ENCODE measurements around the gene PCGF1. TPM values are rescaled to one million over a fixed set of nuclear protein-coding genes. Genes with fewer than 3 reads are reported as not detected.
"Not testable (repeated sequence)": the region's sequence is repeated elsewhere in the genome, so short reads cannot be mapped to it uniquely, and the experiment has no call there.

PCGF1 gene
- total RNA-seq, 1 experiment from 2014 or later: 30.5 TPM

DNA sequence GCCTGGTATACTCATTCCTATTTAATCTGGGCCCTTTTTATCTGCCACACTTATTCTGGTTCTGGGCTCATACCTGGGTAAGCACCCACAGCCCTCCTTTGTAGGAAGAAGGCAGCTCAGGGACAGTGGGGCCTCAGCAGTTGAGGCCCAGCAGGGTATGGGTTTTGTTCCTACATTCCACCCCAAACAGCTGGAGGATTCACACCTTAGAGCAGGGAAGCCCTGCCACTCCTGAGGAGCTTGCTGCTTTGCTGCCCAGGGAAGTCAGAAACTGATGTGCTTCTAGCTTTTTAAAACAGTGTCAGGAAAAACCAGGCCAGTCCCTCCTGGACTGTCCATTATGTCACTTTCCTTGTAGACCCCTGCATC is 6.9 kb downstream of the PCGF1 start:
- no peaks in the 10 kb centered on the region for H3K4me1 ChIP-seq
- DNase-seq: no peak
- no peaks in the 10 kb centered on the region for H3K36me3 ChIP-seq
- no peak overlapping the region for H3K4me3 ChIP-seq
- no peaks in the 10 kb centered on the region for H3K9me3 ChIP-seq (replicated peaks)
- H3K27me3 ChIP-seq: no peaks in the 10 kb centered on the region
- no peak overlapping the region for H3K27ac ChIP-seq

DNA sequence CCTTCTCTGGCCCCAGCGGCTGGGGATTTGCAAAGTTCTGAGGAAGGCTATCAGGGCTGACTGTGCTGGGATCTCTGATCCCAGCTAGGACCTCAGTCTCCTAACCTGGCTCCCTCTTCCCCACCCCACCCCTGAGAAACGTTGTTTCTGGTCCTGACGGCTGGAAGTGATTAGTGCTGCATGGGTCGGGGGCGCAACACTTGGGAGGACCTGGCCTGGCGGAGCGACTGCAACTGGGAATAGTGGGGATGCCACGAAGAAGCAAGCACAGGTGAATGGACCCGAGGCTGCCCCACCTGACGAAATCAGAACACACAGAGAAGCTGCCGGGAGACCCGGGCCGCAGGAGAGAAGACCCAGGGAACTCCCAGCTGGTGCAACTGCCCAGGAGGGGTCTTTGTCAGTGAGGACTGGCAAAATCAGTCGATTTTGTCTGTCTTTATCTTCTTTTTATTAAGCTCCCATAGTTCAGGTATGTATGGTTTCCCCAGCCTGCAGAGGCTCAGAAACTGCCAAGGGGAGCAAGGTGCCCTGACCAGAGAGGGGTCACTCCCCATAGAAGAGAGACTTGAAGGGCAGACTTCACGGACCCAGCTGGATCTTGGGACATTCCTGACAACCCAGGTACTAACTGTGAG is 7.4 kb downstream of the PCGF1 start:
- Histone ChIP-seq H3K4me3 (no peak overlapping the region), H3K4me1 (no peaks in the 10 kb centered on the region), H3K36me3 (no peaks in the 10 kb centered on the region), H3K27me3 (no peaks in the 10 kb centered on the region), H3K27ac (no peak overlapping the region), H3K9me3 (replicated peaks) (no peaks in the 10 kb centered on the region)
- no peak for DNase-seq

DNA sequence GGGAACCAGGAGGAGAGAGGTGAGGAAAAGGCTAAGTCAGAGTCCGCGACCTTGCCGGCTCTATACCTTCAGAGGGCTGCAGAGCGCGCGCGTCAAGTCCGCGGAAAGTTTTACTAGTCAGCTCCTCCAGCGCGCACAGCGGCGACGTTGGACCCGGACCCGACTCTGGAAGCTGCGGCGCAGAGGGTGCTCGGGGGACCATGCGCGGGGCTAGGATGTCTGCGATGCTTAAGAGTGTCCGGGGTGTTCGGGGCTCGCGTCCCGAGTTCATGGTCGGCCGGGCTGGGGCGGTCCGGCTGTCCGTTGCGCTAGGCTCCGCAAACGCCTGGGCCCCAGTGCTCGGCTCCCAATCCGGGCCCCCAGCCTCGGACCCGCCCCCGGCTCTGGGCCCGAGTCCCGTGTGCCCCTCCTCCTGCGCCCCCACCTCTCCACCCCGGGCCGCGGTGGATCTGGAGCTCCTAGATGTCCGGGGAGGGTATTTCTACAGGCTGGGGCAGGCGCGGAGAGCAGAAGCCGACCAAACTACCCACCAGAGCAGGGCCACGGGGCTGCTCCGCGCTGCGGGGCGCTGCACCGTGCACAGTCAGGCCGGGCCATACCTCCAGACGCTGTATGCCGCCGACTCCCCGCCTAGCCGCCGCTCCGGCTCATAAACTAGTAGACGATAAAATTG is 8.1 kb downstream of the PCGF1 start, which contains the start of gene LBX2:
Gene LBX2 (minus strand): TSS at position 337 of the 673 bp plus-strand sequence. CDS start 66 bp downstream, at position 271.
- H3K36me3 ChIP-seq: peaks cover under 1% of the 10 kb centered on the region; the same call in 1 of the 2 replicates
- H3K4me3 ChIP-seq: no peak within 1 kb of the TSS
- no peaks in the 10 kb centered on the region for H3K4me1 ChIP-seq
- no peak for DNase-seq
- no peaks in the 10 kb centered on the region for H3K27me3 ChIP-seq
- no peak within 1 kb of the TSS for H3K27ac ChIP-seq
- H3K9me3 ChIP-seq (replicated peaks): no peaks in the 10 kb centered on the region

DNA sequence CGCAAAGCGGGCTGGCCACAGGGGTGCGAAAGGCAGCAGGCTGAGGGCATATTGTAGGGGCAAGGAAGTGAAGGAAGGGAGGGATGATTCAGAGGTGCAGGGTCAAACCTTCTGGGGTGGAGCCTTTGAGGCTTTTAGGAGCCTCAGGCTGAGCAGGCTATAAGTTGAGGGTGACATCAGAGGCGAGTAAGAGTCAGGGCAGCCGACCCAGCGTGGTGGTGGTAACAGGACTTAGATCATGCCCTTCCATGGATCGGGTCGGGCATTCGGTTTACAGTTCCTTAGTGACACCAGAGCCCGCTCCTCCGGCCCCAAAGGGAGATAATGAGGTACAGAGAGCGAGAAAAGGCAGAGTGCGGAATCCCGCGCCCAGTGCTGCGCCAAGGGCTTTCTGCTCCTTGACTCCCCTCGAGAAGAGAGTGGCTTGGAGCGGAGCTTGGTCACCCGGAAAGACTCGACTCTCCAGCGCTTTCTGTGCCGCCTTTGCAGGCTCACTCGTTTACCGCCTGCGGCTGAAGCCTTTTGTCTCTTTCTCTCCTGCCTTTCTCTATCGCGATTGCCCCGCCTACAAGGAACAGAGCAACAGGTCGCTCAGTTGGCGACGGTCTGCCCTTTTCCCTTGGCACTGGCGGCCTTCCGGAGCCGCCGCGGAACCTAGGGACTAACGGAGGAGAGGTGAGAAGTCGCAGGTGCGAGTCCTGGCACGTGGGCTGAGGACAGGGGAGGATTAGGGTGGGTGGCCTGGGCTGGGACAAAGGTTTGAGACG is 8.8 kb downstream of the PCGF1 start:
- Histone ChIP-seq H3K36me3 (peaks cover 8% of the 10 kb centered on the region), H3K27me3 (no peaks in the 10 kb centered on the region), H3K4me1 (no peaks in the 10 kb centered on the region), H3K4me3 (no peak overlapping the region), H3K9me3 (replicated peaks) (no peaks in the 10 kb centered on the region), H3K27ac (no peak overlapping the region)
- no peak for DNase-seq

DNA sequence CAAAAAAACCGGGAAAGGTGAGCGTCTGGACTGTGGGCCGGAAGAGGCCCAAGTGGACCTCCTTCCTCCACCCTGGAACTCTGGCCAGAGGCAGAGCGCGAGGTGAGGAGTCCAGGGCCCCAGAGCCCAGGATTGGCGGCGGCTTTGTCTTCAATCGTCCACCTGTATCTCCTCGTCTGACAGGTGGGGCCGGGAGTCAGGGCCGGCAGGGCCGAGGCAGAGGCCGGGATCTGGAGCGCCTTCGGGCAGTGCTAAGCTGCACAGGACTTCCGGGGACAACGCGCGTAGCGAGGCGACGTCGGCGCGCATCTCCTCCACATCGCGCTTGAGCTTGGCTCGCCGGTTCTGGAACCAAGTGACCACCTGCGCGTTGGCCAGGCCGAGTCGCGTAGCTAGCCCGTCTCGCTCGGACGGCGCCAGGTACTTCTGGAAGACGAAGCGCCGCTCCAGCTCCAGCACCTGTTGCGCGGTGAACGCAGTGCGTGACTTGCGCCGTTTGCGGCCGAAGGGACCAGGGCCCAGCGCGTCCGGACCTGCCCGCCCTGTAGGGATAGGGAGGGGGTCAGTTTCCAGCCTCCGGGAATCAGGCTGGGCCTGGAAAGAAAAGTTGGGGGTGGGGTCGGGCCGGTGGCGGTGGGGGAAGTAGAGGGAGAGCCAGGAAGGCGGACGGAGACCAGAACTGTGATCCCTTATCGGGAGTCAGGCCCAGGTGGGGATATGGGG is 9.6 kb downstream of the PCGF1 start:
- no peaks in the 10 kb centered on the region for H3K4me1 ChIP-seq
- H3K27ac ChIP-seq: no peak overlapping the region
- H3K4me3 ChIP-seq: no peak overlapping the region
- DNase-seq: no peak
- no peaks in the 10 kb centered on the region for H3K27me3 ChIP-seq
- H3K9me3 ChIP-seq (replicated peaks): no peaks in the 10 kb centered on the region
- H3K36me3 ChIP-seq: peaks cover 10% of the 10 kb centered on the region

DNA sequence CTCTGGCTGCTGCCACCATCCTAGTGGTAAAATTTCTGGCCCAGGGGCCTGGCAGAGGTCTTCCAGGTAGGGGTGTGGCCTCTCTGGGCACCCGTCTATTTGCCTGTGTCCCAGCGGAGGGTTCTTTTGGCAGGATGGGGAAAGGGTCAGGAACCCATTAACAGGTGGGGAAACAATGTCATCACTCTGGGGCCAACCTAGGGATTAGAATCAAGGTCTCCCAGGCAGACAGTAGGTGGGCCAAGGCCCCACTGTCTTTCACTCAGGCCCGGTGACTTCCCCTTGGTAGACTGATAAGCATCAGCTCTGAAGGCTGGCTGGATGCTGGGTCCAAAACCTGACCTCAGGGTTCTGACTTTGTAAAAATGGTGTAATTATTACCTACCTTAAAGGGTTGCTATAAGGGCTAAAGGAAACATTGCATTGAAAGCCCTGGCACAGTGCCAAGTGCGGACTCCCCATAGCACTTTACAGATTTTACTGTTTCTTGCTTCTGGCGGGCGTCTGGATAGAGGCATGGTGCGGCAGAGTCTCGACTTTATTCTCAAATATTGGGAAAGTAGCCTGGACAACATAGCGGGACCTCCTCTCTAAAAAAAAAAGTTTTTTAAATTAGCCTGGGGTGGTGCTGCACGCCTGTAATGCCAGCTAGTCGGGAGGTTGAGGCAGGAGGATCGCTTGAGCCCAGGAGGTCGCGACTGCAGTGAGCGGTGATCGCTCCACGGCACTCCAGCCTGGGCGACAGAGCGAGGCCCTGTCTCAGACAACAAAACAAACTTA is 10.3 kb downstream of the PCGF1 start:
- Histone ChIP-seq H3K36me3 (peaks cover 12% of the 10 kb centered on the region), H3K9me3 (replicated peaks) (no peaks in the 10 kb centered on the region), H3K27me3 (no peaks in the 10 kb centered on the region), H3K4me3 (no peak overlapping the region), H3K27ac (no peak overlapping the region), H3K4me1 (no peaks in the 10 kb centered on the region)
- DNase-seq: no peak

DNA sequence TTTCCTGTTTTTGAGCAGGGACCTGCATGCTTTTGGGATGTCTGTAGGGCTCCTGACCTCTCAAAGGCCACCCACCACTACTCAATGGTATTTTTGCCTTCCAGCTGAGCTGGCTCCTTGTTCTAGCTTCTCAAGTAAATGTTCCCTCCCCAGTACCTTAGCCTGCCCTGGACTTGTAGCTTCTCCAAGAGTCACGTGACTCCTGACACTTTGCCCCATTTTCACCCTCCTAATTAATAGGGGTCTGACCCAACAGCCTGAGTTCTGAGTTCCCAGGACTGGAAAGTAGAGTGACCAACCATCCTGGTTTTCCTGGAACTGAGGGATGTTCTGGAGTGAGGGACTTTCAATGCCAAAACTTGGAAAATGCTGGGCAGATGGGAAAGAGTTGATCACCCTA is 12.1 kb downstream of the PCGF1 start:
- Histone ChIP-seq H3K4me1 (no peaks in the 10 kb centered on the region), H3K4me3 (no peak overlapping the region), H3K27me3 (no peaks in the 10 kb centered on the region), H3K36me3 (peaks cover 28% of the 10 kb centered on the region), H3K27ac (no peak overlapping the region), H3K9me3 (replicated peaks) (no peaks in the 10 kb centered on the region)
- no peak for DNase-seq

DNA sequence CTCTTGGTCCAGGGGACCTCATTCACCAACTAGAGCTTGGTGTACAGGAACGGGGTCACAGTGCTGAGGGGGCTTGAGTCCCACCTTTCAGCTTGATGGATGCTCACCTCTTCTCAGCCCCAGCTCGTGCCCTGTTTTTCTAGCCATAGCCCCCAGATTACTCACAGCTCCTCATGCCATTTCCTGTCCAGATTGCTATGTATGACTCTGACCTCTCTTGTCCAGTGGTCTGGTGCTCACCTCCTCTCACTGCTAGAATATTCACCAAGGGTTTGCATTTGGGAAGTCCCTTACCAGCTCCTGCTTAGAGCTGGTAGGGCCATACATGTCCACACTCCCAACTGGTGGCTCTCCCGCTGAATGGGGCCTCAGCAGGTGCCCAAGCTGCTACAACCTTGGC is 13.9 kb downstream of the PCGF1 start:
- Histone ChIP-seq H3K27me3 (no peaks in the 10 kb centered on the region), H3K36me3 (peaks cover 28% of the 10 kb centered on the region)
- no peak for DNase-seq

DNA sequence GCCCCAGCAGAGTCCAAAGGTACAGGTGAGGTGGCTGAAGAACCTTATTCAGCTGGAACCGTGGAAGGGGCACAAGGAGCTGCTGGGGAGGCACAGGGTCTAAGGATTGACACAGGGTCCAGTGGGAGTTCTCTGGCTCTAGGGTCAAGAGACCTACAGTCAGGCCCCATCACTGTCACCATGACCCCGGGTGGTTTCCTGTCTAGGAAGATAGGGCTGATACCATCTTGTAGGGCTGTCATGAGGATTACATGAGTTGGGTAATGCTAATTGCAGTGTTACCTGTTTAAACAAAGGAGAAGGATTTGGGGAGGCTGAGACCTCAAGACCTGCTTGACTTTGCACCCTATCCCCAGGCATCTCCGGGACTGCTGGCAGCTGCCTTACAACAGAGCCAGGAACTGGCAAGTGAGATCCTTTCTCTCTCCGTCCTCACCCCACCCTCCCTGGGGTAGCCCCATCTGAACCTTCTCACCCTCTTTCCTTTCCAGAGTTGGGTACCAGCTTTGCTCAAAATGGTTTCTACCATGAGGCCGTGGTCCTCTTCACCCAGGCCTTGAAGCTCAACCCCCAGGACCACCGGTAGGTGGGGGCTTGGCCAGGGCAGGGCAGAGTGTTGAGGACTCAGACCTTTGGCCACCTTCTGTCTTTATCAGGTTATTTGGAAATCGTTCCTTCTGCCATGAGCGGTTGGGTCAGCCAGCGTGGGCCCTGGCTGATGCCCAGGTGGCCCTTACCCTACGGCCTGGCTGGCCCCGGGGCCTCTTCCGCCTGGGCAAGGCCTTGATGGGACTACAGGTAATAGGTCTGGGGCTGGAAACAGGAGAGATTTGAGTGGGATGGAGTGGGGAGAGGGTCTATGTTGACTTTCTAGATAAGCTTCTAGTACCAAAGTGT is 15.6 kb downstream of the PCGF1 start:
- Histone ChIP-seq H3K27ac (no peak overlapping the region), H3K4me1 (no peaks in the 10 kb centered on the region), H3K9me3 (replicated peaks) (no peaks in the 10 kb centered on the region), H3K4me3 (no peak overlapping the region), H3K27me3 (no peaks in the 10 kb centered on the region), H3K36me3 (peaks cover 28% of the 10 kb centered on the region)
- DNase-seq: no peak

More for the DNA sequence above, 13.9 kb downstream of the PCGF1 start:
- H3K27ac ChIP-seq: no peak overlapping the region
- H3K9me3 ChIP-seq (replicated peaks): no peaks in the 10 kb centered on the region
- no peaks in the 10 kb centered on the region for H3K4me1 ChIP-seq
- H3K4me3 ChIP-seq: no peak overlapping the region

DNA sequence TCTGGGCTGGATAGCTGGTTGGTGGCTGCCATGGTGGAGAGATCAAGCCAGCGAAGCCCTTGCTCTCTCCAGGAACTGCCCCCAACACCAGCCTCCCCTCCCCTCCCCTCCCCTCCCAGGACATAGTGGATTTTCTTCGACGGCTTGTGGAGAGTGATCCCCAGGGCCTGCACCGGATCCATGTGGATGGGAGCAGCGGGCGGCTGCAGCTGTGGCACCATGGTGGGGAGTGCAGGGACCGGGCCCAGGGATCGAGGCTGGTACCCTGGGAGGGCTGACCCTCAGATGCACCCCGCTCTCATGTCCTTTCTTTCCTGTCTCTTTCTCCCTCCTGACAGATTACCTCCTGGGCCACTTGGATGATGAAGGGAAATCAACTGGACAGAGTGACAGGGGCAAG is 17.6 kb downstream of the PCGF1 start:
- Histone ChIP-seq H3K4me3 (no peak overlapping the region), H3K36me3 (peaks cover 28% of the 10 kb centered on the region), H3K27ac (no peak overlapping the region), H3K27me3 (no peaks in the 10 kb centered on the region), H3K9me3 (replicated peaks) (no peaks in the 10 kb centered on the region), H3K4me1 (no peaks in the 10 kb centered on the region)
- DNase-seq: no peak

DNA sequence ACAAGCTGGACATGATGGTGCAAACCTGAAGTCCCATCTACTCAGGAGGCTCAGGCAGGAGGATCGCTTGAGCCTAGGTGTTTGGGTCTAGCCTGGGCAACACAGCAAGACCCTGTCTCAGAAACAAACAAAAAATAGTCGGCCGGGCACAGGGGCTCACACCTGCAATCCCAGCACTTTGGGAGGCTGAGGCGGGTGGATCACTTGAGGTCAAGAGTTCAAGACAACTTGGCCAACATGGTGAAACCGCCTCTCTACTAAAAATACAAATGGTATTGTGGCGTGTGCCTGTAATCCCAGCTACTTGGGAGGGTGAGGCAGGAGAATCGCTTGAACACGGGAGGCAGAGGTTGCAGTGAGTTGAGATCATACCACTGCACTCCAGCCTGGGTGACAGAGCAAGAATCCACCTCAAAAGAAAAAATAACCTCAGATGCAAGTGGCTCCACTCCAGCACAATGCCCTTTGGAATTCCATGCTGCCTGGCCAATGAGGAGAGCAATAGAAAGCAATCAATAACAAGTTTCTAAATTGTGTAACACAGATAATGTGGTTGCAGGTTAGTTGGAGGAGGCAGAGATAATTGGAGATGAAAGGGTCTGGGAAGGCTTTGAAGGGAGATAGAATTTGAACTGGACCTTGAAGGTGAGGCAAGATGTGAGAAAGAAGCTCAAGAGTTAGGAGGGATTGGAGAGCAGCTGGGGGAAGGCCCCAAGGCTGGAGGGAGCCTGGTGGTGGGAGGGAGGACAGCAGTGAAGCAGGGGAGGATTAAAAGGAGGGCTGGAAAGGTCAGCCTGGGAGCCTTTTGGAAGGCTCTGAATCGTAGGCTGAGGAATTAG is 18.6 kb downstream of the PCGF1 start:
- Histone ChIP-seq H3K36me3 (peaks cover 22% of the 10 kb centered on the region), H3K9me3 (replicated peaks) (no peaks in the 10 kb centered on the region), H3K27me3 (no peaks in the 10 kb centered on the region), H3K4me3 (no peak overlapping the region), H3K27ac (no peak overlapping the region), H3K4me1 (no peaks in the 10 kb centered on the region)
- no peak for DNase-seq

DNA sequence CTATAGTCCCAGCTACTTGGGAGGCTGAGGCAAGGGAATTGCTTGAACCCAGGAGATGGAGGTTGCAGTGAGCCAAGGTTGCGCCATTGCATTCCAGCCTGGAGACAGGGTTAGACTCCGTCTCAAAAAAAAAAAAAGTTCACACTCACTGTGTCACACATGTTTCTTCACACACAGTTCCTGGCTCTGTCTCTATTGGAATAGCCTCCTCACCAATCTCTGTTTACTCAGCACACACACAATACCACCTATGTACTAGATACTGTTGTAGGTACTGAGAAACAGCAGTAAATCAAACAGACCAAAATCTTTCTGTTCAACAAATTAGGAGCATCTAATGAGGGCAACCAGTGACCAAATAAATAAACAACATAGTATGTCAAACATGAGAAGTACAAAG is 21.4 kb downstream of the PCGF1 start:
- no peak overlapping the region for H3K4me3 ChIP-seq
- H3K9me3 ChIP-seq (replicated peaks): no peaks in the 10 kb centered on the region
- H3K27me3 ChIP-seq: no peaks in the 10 kb centered on the region
- peaks cover 6% of the 10 kb centered on the region; the same call in 1 of the 2 replicates for H3K36me3 ChIP-seq
- no peak for DNase-seq
- H3K4me1 ChIP-seq: peaks cover 4% of the 10 kb centered on the region
- no peak overlapping the region for H3K27ac ChIP-seq

DNA sequence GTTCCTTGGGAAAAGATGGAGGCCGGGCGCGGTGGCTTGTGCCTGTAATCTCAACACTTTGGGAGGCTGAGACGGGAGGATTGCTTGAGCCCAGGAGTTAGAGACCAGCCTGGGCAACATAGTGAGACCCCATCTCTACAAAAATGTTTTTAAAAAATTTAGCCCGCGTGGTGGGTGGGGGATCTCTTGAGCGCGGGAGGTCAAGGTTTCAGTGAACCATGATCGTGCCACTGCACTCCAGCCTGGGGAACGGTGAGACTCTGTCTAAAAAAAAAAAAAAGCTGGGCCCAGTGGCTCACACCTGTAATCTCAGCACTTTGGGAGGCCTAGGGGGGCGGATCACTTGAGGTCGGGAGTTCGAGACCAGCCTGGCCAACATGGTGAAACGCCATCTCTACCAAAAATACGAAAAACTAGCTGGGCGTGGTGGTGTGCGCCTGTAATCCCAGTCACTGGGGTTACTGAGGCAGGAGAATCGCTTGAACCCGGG is 23.8 kb downstream of the PCGF1 start:
- not testable (repeated sequence) for DNase-seq; H3K27me3 ChIP-seq; H3K9me3 ChIP-seq (replicated peaks); H3K4me1 ChIP-seq; H3K36me3 ChIP-seq
- Histone ChIP-seq H3K27ac (peak overlapping the region; percentile 87; the same call in 1 of the 2 replicates), H3K4me3 (peak overlapping the region; percentile 93)
